OCI-LY1 (cell line): ENCODE measurements around the gene TNFAIP8.

Experiments
- EZH2 ChIP-seq: fragments of 200-600 bp; sonication (generic), shearing (Covaris generic); IDR thresholded peaks from 2 replicates; pipeline ENCODE4 v1.8.0; 2017; ENCODE audit warnings: borderline replicate concordance, mixed run types, mild to moderate bottlenecking, antibody characterized with exemption, low read length, moderate library complexity, mixed read lengths
- TF ChIP-seq, protein P1 (sequence below): fragments of 200-600 bp; sonication (generic), shearing (Covaris generic); IDR thresholded peaks from 2 replicates; pipeline ENCODE4 v1.5.1; 2017; ENCODE audit warnings: mild to moderate bottlenecking, antibody characterized with exemption, low read length, moderate library complexity, mixed read lengths

DNA sequence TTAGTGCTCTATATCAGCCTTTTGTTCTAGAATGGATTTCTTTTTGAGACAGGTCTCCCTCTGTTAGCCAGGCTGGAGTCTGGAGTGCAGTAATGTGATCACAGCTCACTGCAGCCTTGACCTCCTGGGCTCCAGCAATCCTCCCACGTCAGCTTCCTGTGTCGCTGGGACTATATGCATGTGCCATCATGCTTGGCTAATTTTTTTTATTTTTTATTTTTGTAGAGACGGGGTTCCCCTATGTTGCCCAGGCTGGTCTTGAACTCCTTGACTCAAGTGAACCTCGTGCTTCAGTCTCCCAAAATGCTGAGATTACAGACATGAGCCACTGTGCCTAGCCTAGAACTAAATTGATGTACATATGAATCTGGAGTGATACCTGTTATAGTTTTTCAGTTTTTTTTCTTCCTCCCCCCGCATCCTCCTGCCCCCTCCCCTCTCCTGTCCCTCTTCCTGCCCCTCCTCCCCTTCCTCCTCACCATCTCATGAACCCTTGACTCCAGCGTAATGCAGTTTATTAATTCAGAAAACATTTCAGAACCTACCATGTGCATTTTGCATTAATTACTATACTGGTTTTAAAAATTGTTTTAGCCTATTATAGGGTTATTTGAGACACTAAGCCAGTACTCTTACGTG is 37.4 kb upstream of the TNFAIP8 start:
- TF ChIP-seq, protein P1, sequence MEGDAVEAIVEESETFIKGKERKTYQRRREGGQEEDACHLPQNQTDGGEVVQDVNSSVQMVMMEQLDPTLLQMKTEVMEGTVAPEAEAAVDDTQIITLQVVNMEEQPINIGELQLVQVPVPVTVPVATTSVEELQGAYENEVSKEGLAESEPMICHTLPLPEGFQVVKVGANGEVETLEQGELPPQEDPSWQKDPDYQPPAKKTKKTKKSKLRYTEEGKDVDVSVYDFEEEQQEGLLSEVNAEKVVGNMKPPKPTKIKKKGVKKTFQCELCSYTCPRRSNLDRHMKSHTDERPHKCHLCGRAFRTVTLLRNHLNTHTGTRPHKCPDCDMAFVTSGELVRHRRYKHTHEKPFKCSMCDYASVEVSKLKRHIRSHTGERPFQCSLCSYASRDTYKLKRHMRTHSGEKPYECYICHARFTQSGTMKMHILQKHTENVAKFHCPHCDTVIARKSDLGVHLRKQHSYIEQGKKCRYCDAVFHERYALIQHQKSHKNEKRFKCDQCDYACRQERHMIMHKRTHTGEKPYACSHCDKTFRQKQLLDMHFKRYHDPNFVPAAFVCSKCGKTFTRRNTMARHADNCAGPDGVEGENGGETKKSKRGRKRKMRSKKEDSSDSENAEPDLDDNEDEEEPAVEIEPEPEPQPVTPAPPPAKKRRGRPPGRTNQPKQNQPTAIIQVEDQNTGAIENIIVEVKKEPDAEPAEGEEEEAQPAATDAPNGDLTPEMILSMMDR, result no peak
- no peak for TF ChIP-seq EZH2
